Calu3 (cell line): Measurements from ENCODE around the gene ARMC9. TPM values are rescaled to one million over a fixed set of nuclear protein-coding genes. Genes with fewer than 3 reads are reported as not detected.

ENCODE experiments used
- BruUV-seq: library from RNA; stranded (reverse); fragments of 400-500 nt; replicated peaks from 2 replicates; lab custom pipeline; 2021; lab: Mats Ljungman, UMichigan
- CTCF ChIA-PET: fragments of 300-600 bp; sonication (Branson Sonifier 250); formaldehyde crosslinking; loops from one replicate; lab custom pipeline; 2022; ENCODE audit warnings: antibody characterized with exemption; lab: Charles Lee
- DNase-seq: peaks from one replicate; pipeline ENCODE4 v3.0.0; 2022
- H3K27ac Mint-ChIP-seq: one replicate; pipeline ENCODE4 v1.8.0; 2022; ENCODE audit warnings: mixed read lengths; ENCODE audit not compliant: unreplicated experiment
- H3K27me3 Mint-ChIP-seq: one replicate; pipeline ENCODE4 v1.8.0; 2022; ENCODE audit warnings: mixed read lengths; ENCODE audit not compliant: unreplicated experiment
- H3K36me3 Mint-ChIP-seq: one replicate; pipeline ENCODE4 v1.8.0; 2022; ENCODE audit warnings: mild to moderate bottlenecking, moderate library complexity, mixed read lengths; ENCODE audit not compliant: insufficient read depth, unreplicated experiment
- H3K4me1 Mint-ChIP-seq: one replicate; pipeline ENCODE4 v1.8.0; 2022; ENCODE audit warnings: mild to moderate bottlenecking, low read depth, mixed read lengths; ENCODE audit not compliant: unreplicated experiment
- H3K4me3 Mint-ChIP-seq: one replicate; pipeline ENCODE4 v1.8.0; 2022; ENCODE audit warnings: mild to moderate bottlenecking, low read depth, moderate library complexity, mixed read lengths; ENCODE audit not compliant: unreplicated experiment
- H3K9me3 Mint-ChIP-seq: one replicate; pipeline ENCODE4 v1.8.0; 2022; ENCODE audit warnings: low read depth, mixed read lengths; ENCODE audit not compliant: unreplicated experiment
- CTCF ChIP-seq: fragments of 200-600 bp; IDR thresholded peaks from one replicate; pipeline ENCODE4 v1.8.0; 2022; ENCODE audit warnings: antibody characterized with exemption; ENCODE audit not compliant: unreplicated experiment
- intact Hi-C: fragments of 100-400 bp; cut with micrococcal nuclease; formaldehyde crosslinking; loops from one replicate; pipeline ENCODE4 v1.10.0; 2022; ENCODE audit not compliant: unreplicated experiment
- total RNA-seq: library from RNA; stranded (reverse); gene quantifications from 2 replicates; pipeline ENCODE4 v1.2.3, GENCODE V29; 2022

The ARMC9 gene
- total RNA-seq, 1 experiment from 2014 or later: 13.6 TPM

GRCh38 chr2:231321556-231322334 lies 123.3 kb downstream of the ARMC9 start:
- Mint-ChIP-seq H3K4me3 (no peak overlapping the region), H3K36me3 (no peaks in the 10 kb centered on the region), H3K4me1 (no peaks in the 10 kb centered on the region), H3K27ac (no peak overlapping the region), H3K9me3 (no peaks in the 10 kb centered on the region), H3K27me3 (no peaks in the 10 kb centered on the region)
- intact Hi-C loops: no loop called here
- no peak for TF ChIP-seq CTCF
- CTCF ChIA-PET: interaction anchor here (0.5 kb wide), 1 partner anchor 1872 kb away, joined by 5 read pairs; no protein-coding TSS in a partner anchor
- DNase-seq: no peak
- no TSS peak for BruUV-seq

GRCh38 chr2:231323316-231323715 lies 124.9 kb downstream of the ARMC9 start:
- Mint-ChIP-seq H3K4me3 (no peak overlapping the region), H3K36me3 (no peaks in the 10 kb centered on the region), H3K27ac (no peak overlapping the region), H3K9me3 (no peaks in the 10 kb centered on the region), H3K27me3 (no peaks in the 10 kb centered on the region), H3K4me1 (no peaks in the 10 kb centered on the region)
- CTCF ChIA-PET: no interaction called here
- BruUV-seq: no TSS peak
- intact Hi-C loops: no loop called here
- no peak for DNase-seq
- TF ChIP-seq CTCF: no peak

GRCh38 chr2:231325826-231326225 lies 127.4 kb downstream of the ARMC9 start:
- no peaks in the 10 kb centered on the region for H3K4me1 Mint-ChIP-seq
- intact Hi-C loops: no loop called here
- no TSS peak for BruUV-seq
- no peak overlapping the region for H3K27ac Mint-ChIP-seq
- no peaks in the 10 kb centered on the region for H3K36me3 Mint-ChIP-seq
- H3K4me3 Mint-ChIP-seq: no peak overlapping the region
- H3K27me3 Mint-ChIP-seq: no peaks in the 10 kb centered on the region
- CTCF ChIA-PET: interaction anchor here (0.5 kb wide), 1 partner anchor 1293 kb away, joined by 6 read pairs; no protein-coding TSS in a partner anchor
- no peaks in the 10 kb centered on the region for H3K9me3 Mint-ChIP-seq
- no peak for DNase-seq
- no peak for TF ChIP-seq CTCF

GRCh38 chr2:231326404-231326803 lies 128.0 kb downstream of the ARMC9 start:
- no peak for TF ChIP-seq CTCF
- no peaks in the 10 kb centered on the region for H3K27me3 Mint-ChIP-seq
- H3K27ac Mint-ChIP-seq: no peak overlapping the region
- no peak for DNase-seq
- no peaks in the 10 kb centered on the region for H3K36me3 Mint-ChIP-seq
- no TSS peak for BruUV-seq
- no peak overlapping the region for H3K4me3 Mint-ChIP-seq
- no peaks in the 10 kb centered on the region for H3K9me3 Mint-ChIP-seq
- no peaks in the 10 kb centered on the region for H3K4me1 Mint-ChIP-seq
- CTCF ChIA-PET: interaction anchor here (0.5 kb wide), 1 partner anchor 1293 kb away, joined by 6 read pairs; no protein-coding TSS in a partner anchor
- intact Hi-C loops: no loop called here
